Right lobe of liver (tissue), 6 donors: Measurements from ENCODE around the gene CBFA2T2. TPM values are rescaled to one million over a fixed set of nuclear protein-coding genes. Genes with fewer than 3 reads are reported as not detected.

Experiments used
- ATAC-seq, 4 donors: fragments of 200-7000 bp; cut with Tn5 transposase; one replicate each; pipeline ENCODE4 v1.9.1; 2020; ENCODE audit warnings: mild to moderate bottlenecking in 4 of 4, moderate library complexity in 4 of 4
- DNase-seq, 3 donors: peaks; one replicate each; pipeline ENCODE4 v3.0.0-alpha.2; 2020
- H3K27ac ChIP-seq, 3 donors: fragments of 200-600 bp; one replicate each; pipeline ENCODE4 v1.8.0; 2022
- H3K27me3 ChIP-seq, 2 donors: fragments of 200-600 bp; one replicate each; pipeline ENCODE4 v1.8.0; 2022
- H3K36me3 ChIP-seq, 4 donors: fragments of 200-600 bp; sonication (generic) in 1 of 4; one replicate each; pipeline versions ENCODE4 v1.5.1 to v1.8.0; 2017 to 2022; ENCODE audit warnings: control low read depth in 1 of 4
- H3K4me1 ChIP-seq, 4 donors: fragments of 200-600 bp; sonication (generic) in 1 of 4; one replicate each; pipeline versions ENCODE4 v1.5.1 to v1.8.0; 2017 to 2022; ENCODE audit warnings: control low read depth in 1 of 4
- H3K4me3 ChIP-seq, 3 donors: fragments of 200-600 bp; one replicate each; pipeline ENCODE4 v1.8.0; 2022
- H3K9me3 ChIP-seq, 4 donors: fragments of 200-600 bp; sonication (generic) in 1 of 4; one replicate each; pipeline versions ENCODE4 v1.5.1 to v1.8.0; 2017 to 2022; ENCODE audit warnings: control low read depth in 1 of 4
- CTCF ChIP-seq, 4 donors: fragments of 200-600 bp in 3 of 4; fragments of 450-650 bp in 1 of 4; IDR thresholded peaks; one replicate each; pipeline versions ENCODE4 v1.5.1 to v1.8.0; 2016 to 2022; ENCODE audit warnings: antibody characterized with exemption in 4 of 4, mild to moderate bottlenecking in 2 of 4
- POLR2A ChIP-seq: fragments of 450-650 bp; IDR thresholded peaks from one replicate; pipeline ENCODE4 v1.6.1; 2017; ENCODE audit warnings: antibody characterized with exemption, mild to moderate bottlenecking
- WGBS: methylation state at CpG from one replicate; pipeline ENCODE4 v1.1.6; 2018; ENCODE audit warnings: low coverage, low lambda C conversion rate; ENCODE audit not compliant: insufficient coverage; ENCODE audit errors: missing lambda C conversion rate; 5-methylcytosine and 5-hydroxymethylcytosine counted together
- intact Hi-C, 2 donors: fragments of 100-400 bp; cut with DNase I; formaldehyde crosslinking; loops; one replicate each; pipeline versions ENCODE4 v1.11.2 to v1.14.1; 2022
- total RNA-seq, 6 experiments: library from RNA; depleted of rRNA in 2 of 6; stranded (reverse); fragments of >200 nt in 2 of 6; fragmentation: NEBNext Ultra II Directional in 3 of 6; extraction: Animal tissue kit (Norgen Biotek cat#: 25700) in 3 of 6; gene quantifications; one replicate each; pipeline versions ENCODE4 v1.1.0 to v1.2.4, GENCODE V29; 2016 to 2023
- donor health status: DM: no; HTN: yes; CAD: no.
- donor health status: DM: no; HTN: no; CAD: no.
- donor health status: DM: no; HTN: no; CAD: no.
- donor health status: DM: no; HTN: yes; CAD: no.
- donor health status: DM: no; HTN: yes; CAD: no.

CBFA2T2 gene
- total RNA-seq, 6 experiments from 2014 or later, result 4.5 to 7.3 (median 5.6) TPM

GRCh38 chr20:33609504-33609903 is 119.6 kb downstream of the CBFA2T2 start:
- Histone ChIP-seq H3K36me3 (peaks cover 0 to 22% (median 3%) of the 10 kb centered on the region in 4 donors), H3K9me3 (no peaks in the 10 kb centered on the region), H3K4me1 (peaks cover 0 to 11% (median 5%) of the 10 kb centered on the region in 4 donors), H3K27me3 (no peaks in the 10 kb centered on the region), H3K27ac (no peak overlapping the region), H3K4me3 (no peak overlapping the region)
- TF ChIP-seq POLR2A (no peak), CTCF (IDR thresholded peaks at IDR 0.05) (no peak)
- intact Hi-C loops, result no loop called here
- ATAC-seq (no peak), DNase-seq (no peak)
- 96% methylated on average over 2 of the region's 2 CpGs for WGBS

- no peak for DNase-seq
- Histone ChIP-seq H3K27me3 (no peaks in the 10 kb centered on the region), H3K4me1 (no peaks in the 10 kb centered on the region), H3K9me3 (no peaks in the 10 kb centered on the region), H3K4me3 (no peak overlapping the region), H3K36me3 (peaks cover 0 to 31% (median 3%) of the 10 kb centered on the region in 4 donors), H3K27ac (no peak overlapping the region)
- 93% methylated on average over 5 of the region's 5 CpGs for WGBS
- no peak for TF ChIP-seq CTCF (IDR thresholded peaks at IDR 0.05)
- TF ChIP-seq POLR2A, result no peak
- intact Hi-C loops, result no loop called here
- ATAC-seq, result no peak
Observed at GRCh38 chr20:33611106-33611505, 121.2 kb downstream of the CBFA2T2 start.

GRCh38 chr20:33612001-33612400 is 122.1 kb downstream of the CBFA2T2 start:
- Histone ChIP-seq H3K27ac (no peak overlapping the region), H3K9me3 (no peaks in the 10 kb centered on the region), H3K27me3 (no peaks in the 10 kb centered on the region), H3K4me1 (no peaks in the 10 kb centered on the region), H3K4me3 (no peak overlapping the region), H3K36me3 (peaks cover 0 to 31% (median 3%) of the 10 kb centered on the region in 4 donors)
- DNase-seq, result no peak
- intact Hi-C loops, result no loop called here
- TF ChIP-seq POLR2A (no peak), CTCF (IDR thresholded peaks at IDR 0.05) (no peak)
- WGBS, result 66% methylated on average over 4 of the region's 4 CpGs
- no peak for ATAC-seq

GRCh38 chr20:33621717-33622400 is 132.0 kb downstream of the CBFA2T2 start:
- no peak for ATAC-seq
- Histone ChIP-seq H3K4me1 (no peaks in the 10 kb centered on the region), H3K4me3 (no peak overlapping the region), H3K27ac (no peak overlapping the region), H3K36me3 (peaks cover 0 to 31% (median 0%) of the 10 kb centered on the region in 4 donors), H3K27me3 (no peaks in the 10 kb centered on the region), H3K9me3 (no peaks in the 10 kb centered on the region)
- DNase-seq, result no peak
- 92% methylated on average over 4 of the region's 4 CpGs for WGBS
- intact Hi-C loops, result no loop called here
- TF ChIP-seq POLR2A (no peak), CTCF (IDR thresholded peaks at IDR 0.05) (no peak)
